Activated T-cell treated with anti-CD3 and anti-CD28 coated beads, Interleukin-2, amount 50 U/mL, for 4 hours (primary cell): Measurements from ENCODE around the gene NECTIN3. TPM values are rescaled to one million over a fixed set of nuclear protein-coding genes. Genes with fewer than 3 reads are reported as not detected.

Source experiments
- ATAC-seq, 2 donors: fragments of 200-7000 bp; cut with Tn5 transposase; one replicate each; pipeline ENCODE4 v1.10.0; 2021
- DNase-seq: peaks from one replicate; pipeline ENCODE4 v3.0.0-alpha.2; 2020
- H3K27me3 Mint-ChIP-seq: one replicate; pipeline ENCODE4 v1.8.0; 2021; ENCODE audit warnings: low read depth, mixed read lengths
- H3K36me3 Mint-ChIP-seq: one replicate; pipeline ENCODE4 v1.8.0; 2022; ENCODE audit warnings: mixed read lengths; ENCODE audit not compliant: insufficient read depth
- H3K4me1 Mint-ChIP-seq: one replicate; pipeline ENCODE4 v1.8.0; 2021; ENCODE audit warnings: low read depth, mixed read lengths
- H3K4me3 Mint-ChIP-seq: one replicate; pipeline ENCODE4 v1.8.0; 2021; ENCODE audit warnings: mild to moderate bottlenecking, moderate library complexity, mixed read lengths
- H3K9me3 Mint-ChIP-seq: one replicate; pipeline ENCODE4 v1.8.0; 2021; ENCODE audit warnings: mixed read lengths
- total RNA-seq, 3 donors: library from RNA; stranded (reverse); gene quantifications; one replicate each; pipeline ENCODE4 v1.2.1, GENCODE V29; 2021

The NECTIN3 gene
- total RNA-seq, 3 donors from 2014 or later, result 2.4 to 6.3 (median 6.1) TPM

DNA sequence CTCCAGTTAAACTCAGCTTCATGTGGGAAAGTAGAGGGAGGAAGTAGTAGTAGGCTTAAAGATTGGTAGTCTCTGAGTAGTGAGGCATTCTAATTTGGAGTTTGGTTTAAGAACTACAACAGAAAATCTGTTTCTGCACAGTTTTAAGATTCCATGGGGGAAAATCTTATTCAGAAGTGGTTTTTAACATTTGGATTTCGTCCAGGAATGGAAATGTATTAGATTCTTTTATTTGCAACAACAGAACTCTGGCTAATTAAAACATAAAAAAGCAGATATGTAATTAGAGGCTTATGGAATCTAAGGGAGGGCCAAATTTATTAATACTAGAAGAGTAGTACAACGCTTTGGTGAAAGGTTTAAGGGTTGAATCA is 36.0 kb downstream of the NECTIN3 start:
- no peaks in the 10 kb centered on the region for H3K4me1 Mint-ChIP-seq
- no peak for ATAC-seq
- H3K9me3 Mint-ChIP-seq, result peaks cover 4% of the 10 kb centered on the region
- no peaks in the 10 kb centered on the region for H3K27me3 Mint-ChIP-seq
- no peak for DNase-seq
- H3K36me3 Mint-ChIP-seq, result peaks cover 2% of the 10 kb centered on the region
- no peak overlapping the region for H3K4me3 Mint-ChIP-seq

DNA sequence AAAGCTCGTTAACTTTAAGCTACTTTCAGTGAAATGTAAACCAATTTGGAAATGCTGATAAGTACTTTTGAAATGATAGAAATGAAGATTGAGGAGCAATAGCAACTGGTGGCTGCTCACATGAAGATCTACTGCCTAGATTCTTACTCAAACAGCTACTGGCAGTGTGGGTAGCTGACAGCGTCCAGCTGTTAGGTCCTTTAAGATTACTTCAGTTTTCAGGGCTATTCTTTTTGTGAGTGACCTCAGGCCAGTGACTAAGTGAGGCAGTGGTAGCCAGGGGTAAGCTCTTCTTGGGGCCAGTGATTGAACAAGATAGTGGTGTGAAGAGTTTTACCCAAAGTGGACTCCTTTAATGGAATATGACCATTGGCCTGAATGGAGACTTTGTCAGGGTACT is 41.3 kb downstream of the NECTIN3 start:
- Mint-ChIP-seq H3K27me3 (no peaks in the 10 kb centered on the region), H3K36me3 (peaks cover 2% of the 10 kb centered on the region), H3K4me1 (no peaks in the 10 kb centered on the region), H3K9me3 (no peaks in the 10 kb centered on the region), H3K4me3 (no peak overlapping the region)
- DNase-seq (no peak), ATAC-seq (no peak)

DNA sequence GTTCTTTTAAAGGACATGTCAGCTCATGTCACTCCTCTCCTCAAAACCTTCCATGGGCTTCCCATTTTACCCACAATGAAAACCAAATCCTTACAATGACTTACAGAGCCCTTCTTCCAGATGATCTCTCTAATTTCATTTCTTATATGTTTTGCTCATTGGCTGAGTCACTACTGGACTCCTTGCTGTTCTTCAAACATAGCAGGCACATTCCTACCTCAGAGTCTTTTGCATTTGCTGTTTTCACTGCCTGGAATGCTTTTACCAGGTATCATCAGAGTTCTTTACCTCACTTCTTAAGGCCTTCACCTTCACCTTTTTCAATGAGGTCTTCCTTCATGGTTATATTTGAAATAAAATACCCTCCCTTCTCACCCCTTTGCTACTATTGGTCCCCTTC is 57.3 kb downstream of the NECTIN3 start:
- ATAC-seq (no peak), DNase-seq (no peak)
- no peaks in the 10 kb centered on the region for H3K9me3 Mint-ChIP-seq
- no peaks in the 10 kb centered on the region for H3K4me1 Mint-ChIP-seq
- H3K27me3 Mint-ChIP-seq, result no peaks in the 10 kb centered on the region
- H3K4me3 Mint-ChIP-seq, result no peak overlapping the region
- peaks cover 5% of the 10 kb centered on the region for H3K36me3 Mint-ChIP-seq

DNA sequence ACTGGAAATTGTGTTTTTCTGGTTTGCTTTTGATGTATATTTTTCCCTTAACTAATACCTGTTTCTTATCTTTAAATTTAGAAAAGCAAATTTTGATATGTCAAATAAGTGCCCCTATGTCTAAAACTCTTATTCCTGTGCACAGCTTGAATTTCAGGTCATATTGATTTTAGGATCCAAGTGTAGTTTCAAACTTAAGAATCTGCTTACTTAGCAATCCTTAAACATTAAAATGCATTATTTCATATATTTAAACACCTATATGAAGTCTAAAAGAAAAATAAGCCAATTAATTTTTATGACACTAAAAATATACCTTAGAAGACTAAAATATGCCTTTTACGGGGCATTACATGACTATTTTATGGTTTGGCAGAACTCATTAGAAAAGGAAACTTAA is 59.2 kb downstream of the NECTIN3 start:
- no peaks in the 10 kb centered on the region for H3K27me3 Mint-ChIP-seq
- H3K9me3 Mint-ChIP-seq, result no peaks in the 10 kb centered on the region
- ATAC-seq (no peak), DNase-seq (no peak)
- H3K4me3 Mint-ChIP-seq, result no peak overlapping the region
- peaks cover 5% of the 10 kb centered on the region for H3K36me3 Mint-ChIP-seq
- H3K4me1 Mint-ChIP-seq, result no peaks in the 10 kb centered on the region

DNA sequence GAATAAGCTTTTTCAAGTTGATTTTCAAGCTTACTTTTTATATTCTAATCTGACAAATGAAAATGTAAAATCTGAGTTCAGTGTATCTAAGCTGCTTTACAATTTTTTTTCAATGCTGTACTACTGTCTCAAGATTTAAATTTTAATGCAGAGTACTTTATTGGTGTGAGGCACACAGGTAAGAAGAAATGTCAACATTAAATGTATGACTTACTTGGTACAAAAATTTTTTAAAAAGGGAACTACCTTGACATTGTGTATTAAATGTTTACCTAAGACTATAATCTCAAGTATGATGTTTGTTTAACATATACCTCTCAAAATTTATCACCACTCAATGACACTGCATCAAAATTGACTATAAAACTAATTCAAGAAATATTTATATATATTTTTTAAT is 62.7 kb downstream of the NECTIN3 start:
- DNase-seq, result no peak
- H3K36me3 Mint-ChIP-seq, result peaks cover 3% of the 10 kb centered on the region

DNA sequence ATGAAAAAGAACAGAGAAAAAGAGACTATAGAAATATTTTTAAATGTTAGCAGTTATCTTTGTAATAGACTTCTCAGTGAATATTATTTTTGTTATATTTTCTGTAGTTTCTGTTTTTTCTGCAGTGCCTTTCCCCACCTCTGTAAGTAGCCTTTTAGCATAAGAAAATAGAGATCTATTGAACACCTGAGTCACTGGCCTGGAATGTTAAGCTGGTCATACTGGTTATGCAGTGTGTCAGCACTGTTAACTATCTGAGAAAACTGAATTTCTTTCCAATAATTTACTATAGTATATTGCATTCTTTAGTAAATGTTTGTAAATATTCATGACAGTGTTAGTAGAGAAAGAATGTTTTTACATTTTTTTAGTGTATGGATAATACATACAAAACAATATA is 79.8 kb downstream of the NECTIN3 start:
- Mint-ChIP-seq H3K36me3 (peaks cover 3% of the 10 kb centered on the region), H3K4me3 (no peak overlapping the region), H3K4me1 (no peaks in the 10 kb centered on the region), H3K9me3 (no peaks in the 10 kb centered on the region), H3K27me3 (no peaks in the 10 kb centered on the region)
- ATAC-seq, result no peak
- DNase-seq, result no peak

More for the DNA sequence above, 62.7 kb downstream of the NECTIN3 start:
- no peak for ATAC-seq
- Mint-ChIP-seq H3K4me3 (no peak overlapping the region), H3K27me3 (no peaks in the 10 kb centered on the region), H3K9me3 (no peaks in the 10 kb centered on the region), H3K4me1 (no peaks in the 10 kb centered on the region)

DNA sequence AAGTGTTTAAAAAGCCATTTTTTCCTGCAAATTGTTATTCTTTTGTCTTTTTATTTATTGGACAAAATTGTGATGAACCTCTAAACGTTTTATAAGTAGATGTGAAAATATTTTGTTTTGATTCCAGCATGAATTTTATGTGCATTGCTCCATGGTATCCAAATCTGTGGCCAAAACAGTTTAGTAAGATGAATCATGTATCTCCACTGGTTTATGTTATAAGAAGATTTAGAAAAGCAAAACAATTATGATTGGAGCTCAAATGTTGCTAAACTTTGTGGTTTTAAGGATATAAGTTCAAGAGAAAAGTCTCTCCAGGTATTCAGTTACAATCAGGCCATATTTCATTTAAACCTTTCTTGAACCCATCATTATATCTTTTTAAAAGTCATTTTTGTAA is 80.9 kb downstream of the NECTIN3 start:
- Mint-ChIP-seq H3K4me3 (no peak overlapping the region), H3K4me1 (no peaks in the 10 kb centered on the region), H3K36me3 (peaks cover 3% of the 10 kb centered on the region), H3K27me3 (no peaks in the 10 kb centered on the region), H3K9me3 (no peaks in the 10 kb centered on the region)
- DNase-seq, result no peak
- no peak for ATAC-seq

DNA sequence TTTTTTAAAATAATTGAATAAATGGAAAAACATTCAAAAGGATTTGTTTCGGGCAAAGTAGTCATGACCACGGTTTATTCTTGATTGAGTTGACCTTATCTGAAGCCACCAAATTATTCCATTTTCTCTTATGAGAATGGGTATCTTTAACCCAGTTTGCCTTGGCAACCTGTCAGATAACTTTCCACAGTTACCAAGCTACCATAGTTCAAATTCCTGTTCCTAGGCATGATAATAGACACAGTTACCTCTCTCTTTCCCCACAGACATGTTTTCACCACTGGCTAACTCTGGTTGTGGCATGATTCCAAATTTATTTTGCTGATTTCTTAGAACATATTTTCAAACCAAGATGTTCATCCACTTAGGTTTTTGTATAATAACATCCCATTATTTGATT is 84.9 kb downstream of the NECTIN3 start:
- H3K27me3 Mint-ChIP-seq, result no peaks in the 10 kb centered on the region
- no peaks in the 10 kb centered on the region for H3K4me1 Mint-ChIP-seq
- ATAC-seq (no peak), DNase-seq (no peak)
- no peak overlapping the region for H3K4me3 Mint-ChIP-seq
- no peaks in the 10 kb centered on the region for H3K9me3 Mint-ChIP-seq
- H3K36me3 Mint-ChIP-seq, result peaks cover 3% of the 10 kb centered on the region

DNA sequence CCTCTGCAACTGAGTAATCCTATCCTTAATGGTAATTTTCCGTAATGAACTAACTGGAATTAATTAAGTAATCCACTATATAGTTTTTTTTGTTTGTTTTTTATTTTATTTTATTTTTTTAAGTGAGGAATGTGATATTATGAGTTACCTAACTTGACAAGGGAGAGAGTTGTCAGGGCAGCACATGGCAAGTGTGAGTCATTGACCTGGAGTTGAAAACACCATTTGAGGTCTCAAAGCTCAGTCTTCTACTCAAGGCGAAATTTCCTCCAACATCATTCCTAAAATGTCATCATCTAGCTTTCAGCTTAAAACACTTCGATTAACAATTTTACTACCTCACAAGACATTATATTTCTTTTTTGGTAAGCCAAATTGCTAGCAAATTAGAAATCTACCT is 87.8 kb downstream of the NECTIN3 start:
- no peaks in the 10 kb centered on the region for H3K4me1 Mint-ChIP-seq
- peaks cover 2% of the 10 kb centered on the region for H3K36me3 Mint-ChIP-seq
- no peaks in the 10 kb centered on the region for H3K9me3 Mint-ChIP-seq
- no peak for ATAC-seq
- H3K4me3 Mint-ChIP-seq, result no peak overlapping the region
- H3K27me3 Mint-ChIP-seq, result no peaks in the 10 kb centered on the region
- no peak for DNase-seq

DNA sequence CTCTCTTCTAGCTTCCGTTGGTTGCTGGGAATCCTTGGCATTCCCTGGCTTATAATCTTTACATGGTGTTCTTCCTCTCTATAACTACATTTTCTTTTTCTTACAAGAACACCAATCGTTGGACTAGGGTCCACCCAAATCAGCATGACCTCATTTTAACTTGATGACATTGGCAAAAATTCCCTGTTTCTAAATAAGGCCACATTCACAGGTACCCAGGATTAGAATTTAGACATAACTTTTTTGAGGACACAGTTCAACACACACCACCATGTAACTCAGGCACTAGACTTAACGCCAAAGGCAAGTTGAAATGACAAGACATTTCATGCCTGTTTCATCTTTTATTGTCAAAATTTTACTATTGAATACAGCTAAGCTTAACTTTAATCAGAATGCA is 93.0 kb downstream of the NECTIN3 start:
- no peaks in the 10 kb centered on the region for H3K36me3 Mint-ChIP-seq
- no peaks in the 10 kb centered on the region for H3K27me3 Mint-ChIP-seq
- H3K4me1 Mint-ChIP-seq, result no peaks in the 10 kb centered on the region
- no peak for ATAC-seq
- H3K4me3 Mint-ChIP-seq, result no peak overlapping the region
- DNase-seq, result no peak
- H3K9me3 Mint-ChIP-seq, result no peaks in the 10 kb centered on the region

DNA sequence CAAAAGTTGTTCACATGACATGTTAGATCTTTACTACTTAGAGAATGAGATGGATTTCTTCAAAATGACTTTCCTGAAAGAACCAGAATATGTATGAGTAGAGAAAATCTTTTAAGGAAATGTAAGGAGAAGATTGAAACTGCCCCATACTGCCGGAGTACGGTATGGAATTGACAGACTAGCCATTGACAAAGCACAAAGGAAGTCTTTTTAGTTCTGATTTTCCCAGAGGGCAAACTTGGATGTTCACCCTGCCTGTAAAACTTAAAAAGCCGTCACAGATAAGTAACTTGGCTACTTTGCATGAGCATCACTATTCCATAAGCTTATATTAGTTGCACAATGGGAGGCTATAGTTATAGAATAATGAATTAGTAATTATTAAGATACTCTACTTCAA is 93.8 kb downstream of the NECTIN3 start:
- no peaks in the 10 kb centered on the region for H3K9me3 Mint-ChIP-seq
- H3K4me1 Mint-ChIP-seq, result no peaks in the 10 kb centered on the region
- no peaks in the 10 kb centered on the region for H3K36me3 Mint-ChIP-seq
- ATAC-seq (no peak), DNase-seq (no peak)
- H3K4me3 Mint-ChIP-seq, result no peak overlapping the region
- no peaks in the 10 kb centered on the region for H3K27me3 Mint-ChIP-seq

DNA sequence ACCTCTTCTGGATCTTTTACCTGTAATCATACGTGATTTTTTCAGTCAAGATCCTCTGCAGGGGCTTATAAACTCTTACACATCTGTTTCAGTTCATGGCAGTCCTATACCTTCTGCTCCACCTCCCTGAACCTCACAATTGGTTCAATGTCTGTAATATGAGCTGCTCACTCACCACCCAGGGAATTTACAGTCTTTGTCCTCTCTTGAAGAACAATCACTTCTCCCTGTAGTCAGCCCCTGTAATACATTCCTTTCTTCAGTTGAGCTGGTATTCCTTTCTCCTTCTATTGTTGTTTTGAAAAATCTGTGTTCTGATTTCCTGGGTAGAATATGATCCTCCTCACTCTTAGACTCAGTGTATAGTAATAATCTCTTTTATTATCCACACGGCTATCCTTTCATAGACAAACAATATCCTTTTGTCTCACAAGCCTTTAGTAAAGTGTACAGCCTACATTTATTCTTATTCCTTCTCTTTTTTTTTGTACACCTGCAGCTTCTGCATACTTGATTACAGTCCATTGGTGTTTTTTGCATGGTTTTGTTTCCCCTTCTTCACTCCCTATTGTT is 101.8 kb downstream of the NECTIN3 start:
- ATAC-seq, result no peak
- no peaks in the 10 kb centered on the region for H3K27me3 Mint-ChIP-seq
- H3K4me1 Mint-ChIP-seq, result no peaks in the 10 kb centered on the region

DNA sequence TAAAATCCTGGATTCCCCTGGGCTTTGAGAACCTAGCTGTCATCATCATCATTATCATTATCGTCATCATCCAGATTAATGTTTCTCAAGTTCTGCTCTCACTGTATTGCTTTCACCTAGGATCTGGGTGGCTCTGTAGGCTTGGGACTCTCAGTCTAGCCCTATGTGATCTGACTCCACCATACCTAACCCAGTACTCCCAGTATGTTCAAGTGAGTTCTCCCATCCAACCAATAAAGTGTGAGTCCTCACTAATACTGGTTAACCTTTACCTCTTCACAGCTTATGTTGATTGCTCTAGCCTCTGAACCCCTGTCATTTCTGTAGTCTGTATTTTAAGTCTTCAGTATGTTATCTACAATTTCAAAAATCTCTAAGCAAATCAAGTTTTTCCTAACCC is 102.3 kb downstream of the NECTIN3 start:
- DNase-seq (no peak), ATAC-seq (no peak)
- Mint-ChIP-seq H3K36me3 (peaks cover 8% of the 10 kb centered on the region), H3K27me3 (no peaks in the 10 kb centered on the region), H3K9me3 (peaks cover 8% of the 10 kb centered on the region), H3K4me3 (no peak overlapping the region), H3K4me1 (no peaks in the 10 kb centered on the region)

More for the DNA sequence above, 101.8 kb downstream of the NECTIN3 start:
- no peak overlapping the region for H3K4me3 Mint-ChIP-seq
- H3K9me3 Mint-ChIP-seq, result peaks cover 8% of the 10 kb centered on the region
- peaks cover 8% of the 10 kb centered on the region for H3K36me3 Mint-ChIP-seq
- DNase-seq, result no peak

DNA sequence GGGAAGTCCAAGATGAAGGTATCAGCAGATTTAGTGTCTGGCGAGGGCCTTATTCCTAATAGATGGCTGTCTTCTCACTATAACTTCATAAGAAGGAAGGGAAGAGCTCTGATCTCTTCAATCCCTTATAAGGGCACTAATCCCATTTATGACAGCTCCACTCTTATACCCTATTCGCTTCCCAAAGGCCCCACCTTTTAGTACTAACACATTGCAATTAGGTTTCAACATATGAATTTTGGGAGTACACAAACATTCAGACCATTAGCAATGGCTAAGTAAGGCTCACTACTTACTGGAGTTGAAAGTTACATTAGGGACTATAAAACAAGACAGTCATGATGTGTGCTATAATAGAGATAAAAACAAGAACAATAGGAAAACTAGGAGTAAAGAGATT is 118.9 kb downstream of the NECTIN3 start:
- peaks cover 2% of the 10 kb centered on the region for H3K36me3 Mint-ChIP-seq
- H3K27me3 Mint-ChIP-seq, result no peaks in the 10 kb centered on the region
- no peaks in the 10 kb centered on the region for H3K9me3 Mint-ChIP-seq
- peaks cover 2% of the 10 kb centered on the region for H3K4me1 Mint-ChIP-seq
- H3K4me3 Mint-ChIP-seq, result no peak overlapping the region
- ATAC-seq, result no peak
- DNase-seq, result no peak

DNA sequence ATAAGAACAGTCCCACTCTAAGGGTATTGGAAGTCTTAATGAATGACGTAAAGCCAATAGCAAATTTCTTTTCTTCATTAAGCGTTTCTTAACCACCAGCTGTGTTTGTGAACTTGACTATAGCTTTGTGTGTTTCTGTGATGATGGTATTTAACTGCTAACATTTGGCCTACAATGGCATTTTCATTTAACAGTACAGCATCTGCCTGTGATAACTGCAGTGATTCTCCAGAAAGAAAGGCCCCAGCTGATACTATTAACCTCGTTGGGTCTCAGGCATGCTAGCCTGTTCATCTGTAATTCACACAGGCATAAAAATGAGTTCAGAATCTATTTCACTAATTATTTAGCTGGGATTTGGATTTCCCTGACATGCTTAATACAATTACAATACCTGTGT is 121.9 kb downstream of the NECTIN3 start:
- ATAC-seq (no peak), DNase-seq (no peak)
- H3K36me3 Mint-ChIP-seq, result no peaks in the 10 kb centered on the region
- H3K9me3 Mint-ChIP-seq, result no peaks in the 10 kb centered on the region
- peaks cover 7% of the 10 kb centered on the region for H3K4me1 Mint-ChIP-seq
- no peak overlapping the region for H3K4me3 Mint-ChIP-seq
- no peaks in the 10 kb centered on the region for H3K27me3 Mint-ChIP-seq

DNA sequence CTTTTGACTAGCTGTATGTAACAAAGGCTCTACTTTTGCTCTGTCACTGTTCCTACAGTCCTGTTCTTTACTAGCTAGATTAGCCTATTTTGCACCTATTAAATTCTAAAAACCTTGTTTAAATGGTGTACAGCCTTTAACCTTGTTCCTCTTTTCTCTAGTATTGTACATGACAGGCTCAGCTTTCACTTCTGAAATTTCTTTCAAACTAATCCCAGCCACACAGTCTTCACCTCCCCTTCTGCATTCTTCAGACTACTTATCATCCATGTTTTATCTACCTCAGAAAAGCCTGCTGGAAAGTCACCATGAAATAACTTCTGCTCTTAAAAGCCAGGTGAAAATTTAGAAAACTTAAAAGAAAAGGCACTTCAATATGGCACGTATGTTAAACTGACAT is 122.4 kb downstream of the NECTIN3 start:
- H3K27me3 Mint-ChIP-seq, result no peaks in the 10 kb centered on the region
- no peak overlapping the region for H3K4me3 Mint-ChIP-seq
- DNase-seq (no peak), ATAC-seq (no peak)
- no peaks in the 10 kb centered on the region for H3K9me3 Mint-ChIP-seq
- no peaks in the 10 kb centered on the region for H3K36me3 Mint-ChIP-seq
- H3K4me1 Mint-ChIP-seq, result peaks cover 7% of the 10 kb centered on the region
